ENCODE data around the gene KRIT1. TPM values are rescaled to one million over a fixed set of nuclear protein-coding genes. Genes with fewer than 3 reads are reported as not detected.

Gene KRIT1
- total and polyA plus RNA-seq, 2 of the 13 experiments (the other 11 are each of a cell fraction or from before 2014, with no cell fraction given), result 29.4 to 37.7 TPM

- TF ChIP-seq ZNF318 (CRISPR knock-in tag; IDR thresholded peaks at IDR 0.05) (no peak), SRSF4 (IDR thresholded peaks at IDR 0.05; ENCODE audit: low read depth, low read length, poor library complexity, severe bottlenecking) (no peak), NPAS2 (CRISPR knock-in tag; IDR thresholded peaks at IDR 0.05; ENCODE audit: borderline replicate concordance) (no peak), ZNF891 (CRISPR knock-in tag; IDR thresholded peaks at IDR 0.05) (no peak), ZNF615 (CRISPR knock-in tag; IDR thresholded peaks at IDR 0.05; ENCODE audit: borderline replicate concordance) (no peak), CENPT (CRISPR knock-in tag; IDR thresholded peaks at IDR 0.05; ENCODE audit: low read depth) (no peak), GFI1 (CRISPR knock-in tag; IDR thresholded peaks at IDR 0.05; ENCODE audit: borderline replicate concordance) (no peak), TSC22D2 (CRISPR knock-in tag; IDR thresholded peaks at IDR 0.05; ENCODE audit: borderline replicate concordance) (no peak), ZSCAN9 (CRISPR knock-in tag; IDR thresholded peaks at IDR 0.05; ENCODE audit: borderline replicate concordance) (no peak)
Observed at GRCh38 chr7:92155108-92155739, 90.5 kb downstream of the KRIT1 start (continued).
